H1 (cell line): ENCODE results near the gene SMOC2. TPM values are rescaled to one million over a fixed set of nuclear protein-coding genes. Genes with fewer than 3 reads are reported as not detected.

ENCODE experiments used
- CTCF ChIA-PET: fragments of 300-600 bp; sonication (Branson Sonifier 250); formaldehyde crosslinking; loops from one replicate; lab custom pipeline; 2021; ENCODE audit not compliant: partially characterized antibody; lab: Charles Lee
- POLR2A ChIA-PET: fragments of 300-600 bp; sonication (Branson Sonifier 250); formaldehyde crosslinking; loops from one replicate; lab custom pipeline; 2021; ENCODE audit warnings: inconsistent platforms; ENCODE audit not compliant: partially characterized antibody; lab: Charles Lee
- DNase-seq, 2 experiments: peaks; one replicate each; pipeline versions ENCODE4 v3.0.0 to v3.0.0-alpha.2; 2010 to 2022; ENCODE audit warnings: low spot score in 2 of 2, low read depth in 1 of 2, mixed read lengths in 1 of 2
- FAIRE-seq: peaks from 2 replicates; lab custom pipeline; 2011; peaks lifted over from hg19 to GRCh38; lab: Jason Lieb, UNC
- H2AFZ ChIP-seq: 2 replicates; pipeline ENCODE4 v1.8.1; 2012; ENCODE audit warnings: low read length, inconsistent platforms
- H2AK5ac ChIP-seq: 2 replicates; pipeline ENCODE4 v1.6.1; 2013; ENCODE audit warnings: low read depth, low read length
- H2BK120ac ChIP-seq: replicated peaks from 2 replicates; pipeline ENCODE3; 2013; ENCODE audit warnings: low read depth, low read length, inconsistent platforms
- H2BK12ac ChIP-seq: 2 replicates; pipeline ENCODE4 v1.6.1; 2013; ENCODE audit warnings: low read depth, low read length
- H2BK15ac ChIP-seq: 2 replicates; pipeline ENCODE4 v1.6.1; 2013; ENCODE audit warnings: low read length
- H2BK20ac ChIP-seq: 2 replicates; pipeline ENCODE4 v1.6.1; 2013; ENCODE audit warnings: low read length
- H2BK5ac ChIP-seq: 2 replicates; pipeline ENCODE4 v1.6.1; 2013; ENCODE audit warnings: low read depth, low read length
- H3K14ac ChIP-seq: 2 replicates; pipeline ENCODE4 v1.6.1; 2013; ENCODE audit warnings: inconsistent platforms; ENCODE audit not compliant: insufficient read length
- H3K18ac ChIP-seq: 2 replicates; pipeline ENCODE4 v1.6.1; 2013; ENCODE audit warnings: low read length; ENCODE audit errors: extremely low read depth
- H3K23ac ChIP-seq: 2 replicates; pipeline ENCODE4 v1.6.1; 2013; ENCODE audit warnings: inconsistent platforms; ENCODE audit not compliant: insufficient read length
- H3K23me2 ChIP-seq: 2 replicates; pipeline ENCODE4 v1.6.1; 2013; ENCODE audit warnings: low read depth, low read length
- H3K27ac ChIP-seq: 2 replicates; pipeline ENCODE4 v1.6.1; 2011; ENCODE audit warnings: low read depth, low read length, inconsistent platforms
- H3K27me3 ChIP-seq, 4 experiments: replicated peaks in 1 of 4; 1 replicate in 1 of 4; 2 replicates in 3 of 4; pipeline versions ENCODE4 v1.6.1 to v1.8.1; 2011 to 2013; ENCODE audit warnings: low read length in 3 of 4, mild to moderate bottlenecking in 3 of 4, inconsistent platforms in 2 of 4, mixed read lengths in 2 of 4, moderate library complexity in 1 of 4; ENCODE audit not compliant: control insufficient read depth in 3 of 4, insufficient read depth in 3 of 4; ENCODE audit errors: extremely low read depth in 1 of 4
- H3K36me3 ChIP-seq, 4 experiments: 2 replicates each; pipeline versions ENCODE4 v1.6.1 to v1.8.1; 2011 to 2013; ENCODE audit warnings: mild to moderate bottlenecking in 4 of 4, low read length in 3 of 4, moderate library complexity in 2 of 4, control low read depth in 1 of 4, inconsistent platforms in 1 of 4; ENCODE audit not compliant: insufficient read depth in 4 of 4, control insufficient read depth in 2 of 4
- H3K4ac ChIP-seq: replicated peaks from 2 replicates; pipeline ENCODE3; 2013; ENCODE audit warnings: low read length, low read depth, mixed read lengths, inconsistent platforms; ENCODE audit not compliant: insufficient read length
- H3K4me1 ChIP-seq, 4 experiments: replicated peaks in 1 of 4; 1 replicate in 1 of 4; 2 replicates in 3 of 4; pipeline versions ENCODE4 v1.6.1 to v1.8.1; 2011 to 2013; ENCODE audit warnings: low read length in 3 of 4, inconsistent platforms in 2 of 4, mixed read lengths in 1 of 4; ENCODE audit not compliant: insufficient read depth in 4 of 4, control insufficient read depth in 3 of 4
- H3K4me2 ChIP-seq, 2 experiments: 2 replicates each; pipeline versions ENCODE4 v1.6.1 to v1.8.1; 2011 to 2013; ENCODE audit warnings: low read depth in 2 of 2, low read length in 2 of 2, control low read depth in 1 of 2, inconsistent platforms in 1 of 2, mild to moderate bottlenecking in 1 of 2; ENCODE audit not compliant: insufficient read depth in 1 of 2
- H3K4me3 ChIP-seq, 4 experiments: fragments of 200-600, 300-600 bp in 1 of 4; sonication (generic), shearing (Covaris generic), sonication (Bioruptor Twin) in 1 of 4; 2 replicates each; pipeline versions ENCODE4 v1.5.1 to v1.8.1; 2011 to 2016; ENCODE audit warnings: low read length in 4 of 4, low read depth in 3 of 4, control low read depth in 2 of 4, inconsistent platforms in 2 of 4, mild to moderate bottlenecking in 2 of 4, mixed read lengths in 1 of 4, moderate library complexity in 1 of 4; ENCODE audit not compliant: insufficient read depth in 2 of 4; ENCODE audit errors: extremely low read depth in 1 of 4
- H3K56ac ChIP-seq: replicated peaks from 2 replicates; pipeline ENCODE3; 2013; ENCODE audit warnings: low read depth, mild to moderate bottlenecking, mixed read lengths, low read length, inconsistent platforms; ENCODE audit not compliant: insufficient read length
- H3K79me1 ChIP-seq: 2 replicates; pipeline ENCODE4 v1.6.1; 2013; ENCODE audit warnings: low read depth, low read length, control low read depth
- H3K79me2 ChIP-seq, 2 experiments: 2 replicates each; pipeline versions ENCODE4 v1.6.1 to v1.8.1; 2012 to 2013; ENCODE audit warnings: low read length in 2 of 2, mild to moderate bottlenecking in 2 of 2, inconsistent platforms in 1 of 2; ENCODE audit not compliant: insufficient read depth in 2 of 2, control insufficient read depth in 1 of 2
- H3K9ac ChIP-seq, 4 experiments: replicated peaks in 1 of 4; 1 replicate in 1 of 4; 2 replicates in 3 of 4; pipeline versions ENCODE4 v1.6.1 to v1.8.1; 2011 to 2013; ENCODE audit warnings: low read depth in 3 of 4, low read length in 3 of 4, control low read depth in 2 of 4, mild to moderate bottlenecking in 2 of 4, moderate library complexity in 2 of 4, inconsistent platforms in 1 of 4; ENCODE audit errors: extremely low read depth in 1 of 4
- H3K9me3 ChIP-seq, 2 experiments: 2 replicates each; pipeline versions ENCODE4 v1.6.1 to v1.8.1; 2012 to 2013; ENCODE audit warnings: mild to moderate bottlenecking in 2 of 2, moderate library complexity in 2 of 2, control low read depth in 1 of 2, inconsistent platforms in 1 of 2, low read depth in 1 of 2, low read length in 1 of 2, mixed read lengths in 1 of 2; ENCODE audit not compliant: insufficient read depth in 2 of 2
- H4K20me1 ChIP-seq, 2 experiments: replicated peaks in 1 of 2; 2 replicates each; pipeline versions ENCODE3 to v1.8.1; 2011 to 2013; ENCODE audit warnings: inconsistent platforms in 2 of 2, low read length in 2 of 2, mild to moderate bottlenecking in 1 of 2; ENCODE audit not compliant: insufficient read depth in 2 of 2, control insufficient read depth in 1 of 2
- H4K5ac ChIP-seq: 2 replicates; pipeline ENCODE4 v1.6.1; 2013; ENCODE audit warnings: low read length, low read depth, mixed read lengths, inconsistent platforms; ENCODE audit not compliant: insufficient read length
- H4K8ac ChIP-seq: 2 replicates; pipeline ENCODE4 v1.8.0; 2013; ENCODE audit warnings: mild to moderate bottlenecking, moderate library complexity, low read length, inconsistent platforms; ENCODE audit not compliant: insufficient read depth; ENCODE audit errors: extremely low read depth
- H4K91ac ChIP-seq: replicated peaks from 2 replicates; pipeline ENCODE3; 2013; ENCODE audit warnings: low read length, mixed read lengths, inconsistent platforms; ENCODE audit not compliant: insufficient read length
- BCL11A ChIP-seq, 2 experiments: IDR thresholded peaks; one replicate each; pipeline ENCODE4 v1.6.1; 2011; ENCODE audit warnings: low read depth in 2 of 2, low read length in 2 of 2, mild to moderate bottlenecking in 2 of 2
- BRCA1 ChIP-seq: IDR thresholded peaks from 2 replicates; pipeline ENCODE4 v1.6.1; 2012; ENCODE audit warnings: low read depth, low read length, improper control_type of control experiment
- CTCF ChIP-seq, 3 experiments: IDR thresholded peaks; 1 replicate in 2 of 3; 2 replicates in 1 of 3; pipeline versions ENCODE4 v1.5.1 to v1.6.1; 2011; ENCODE audit warnings: low read length in 3 of 3, mild to moderate bottlenecking in 3 of 3, inconsistent platforms in 2 of 3, low read depth in 1 of 3, moderate library complexity in 1 of 3; ENCODE audit not compliant: insufficient read depth in 1 of 3; ENCODE audit errors: control extremely low read depth in 1 of 3
- HDAC6 ChIP-seq: IDR thresholded peaks from one replicate; pipeline ENCODE4 v1.7.1; 2012; ENCODE audit warnings: low read depth, mild to moderate bottlenecking, inconsistent platforms, low read length, moderate library complexity
- RAD21 ChIP-seq, 2 experiments: IDR thresholded peaks in 1 of 2; conservative IDR thresholded peaks in 1 of 2; 2 replicates each; pipeline ENCODE4 v1.6.1; 2011; ENCODE audit warnings: low read depth in 2 of 2, low read length in 2 of 2, improper control_type of control experiment in 1 of 2, inconsistent platforms in 1 of 2, mild to moderate bottlenecking in 1 of 2, moderate library complexity in 1 of 2
- RFX5 ChIP-seq: IDR thresholded peaks from 2 replicates; pipeline ENCODE4 v1.6.1; 2011; ENCODE audit warnings: low read depth, low read length, improper control_type of control experiment, borderline replicate concordance
- RNF2 ChIP-seq: fragments of 200-900, 300-1000 bp; sonication (generic); IDR thresholded peaks from 2 replicates; pipeline ENCODE4 v1.7.1; 2016; ENCODE audit warnings: borderline replicate concordance, low read depth, mild to moderate bottlenecking, antibody characterized with exemption, low read length; ENCODE audit not compliant: poor library complexity, severe bottlenecking; ENCODE audit errors: missing control alignments
- SP4 ChIP-seq: IDR thresholded peaks from 2 replicates; pipeline ENCODE4 v1.6.1; 2012; ENCODE audit warnings: low read length, inconsistent platforms
- SRF ChIP-seq: IDR thresholded peaks from 2 replicates; pipeline ENCODE4 v1.6.1; 2011; ENCODE audit warnings: mild to moderate bottlenecking, low read depth, low read length, moderate library complexity
- WGBS, 2 experiments: shearing (Covaris generic) in 1 of 2; methylation state at CpG; one replicate each; pipeline versions ENCODE4 v1.1.6 to v1.1.7; 2013 to 2015; ENCODE audit warnings: low lambda C conversion rate in 2 of 2, mixed read lengths in 2 of 2, inconsistent platforms in 1 of 2, low coverage in 1 of 2, missing lambda C conversion rate in 1 of 2; ENCODE audit not compliant: insufficient replicate concordance in 2 of 2, insufficient coverage in 1 of 2, insufficient read length in 1 of 2; ENCODE audit errors: extremely low coverage in 1 of 2, missing lambda C conversion rate in 1 of 2; 5-methylcytosine and 5-hydroxymethylcytosine counted together
- polyA plus RNA-seq, 7 experiments: library from polyadenylated mRNA; depleted of rRNA in 3 of 7; stranded (reverse) in 5 of 7; unstranded in 2 of 7; fragments of >200 nt in 5 of 7; fragments of 200-250 nt in 2 of 7; gene quantifications; 1 replicate in 5 of 7; 2 replicates in 1 of 7; 4 replicates in 1 of 7; pipeline versions ENCODE4 v1.2.1 to v1.2.3, GENCODE V29; 2011 to 2013; ENCODE audit warnings: missing spikeins in 2 of 7, mixed read lengths in 2 of 7
- total RNA-seq: library from RNA; stranded (reverse); fragmentation: NEBNext Ultra II Directional; extraction: Animal tissue kit (Norgen Biotek cat#: 25700); gene quantifications from 2 replicates; pipeline ENCODE4 v1.2.1, GENCODE V29; 2021

The SMOC2 gene
- total and polyA plus RNA-seq, 2 of the 8 experiments (the other 6 are each of a cell fraction or from before 2014, with no cell fraction given): 7.7 to 8.5 TPM

DNA sequence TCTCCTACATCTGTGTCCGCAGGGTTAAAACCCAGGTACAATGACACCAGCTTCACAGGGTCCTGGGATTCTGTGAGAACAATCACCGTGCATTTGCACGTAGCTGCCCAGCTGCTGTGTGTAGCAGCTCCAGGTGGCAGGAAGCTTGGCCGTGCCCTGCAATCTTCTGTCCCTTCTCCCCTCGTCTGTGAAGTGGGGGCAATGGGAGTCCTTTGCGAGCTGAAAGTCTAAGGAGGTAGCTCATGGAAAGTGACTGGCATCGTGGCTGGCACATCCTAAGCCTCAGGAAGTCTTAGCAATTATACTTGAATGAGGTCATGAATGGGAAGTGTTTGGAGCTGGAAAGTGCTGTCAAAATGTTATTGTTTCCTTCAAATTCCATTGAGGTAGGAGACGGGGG is 137.1 kb downstream of the SMOC2 start:
- FAIRE-seq: no peak
- no peaks in the 10 kb centered on the region; a peak in 1 of 8 replicates for H3K36me3 ChIP-seq
- WGBS, 2 experiments: 77% methylated on average over 8 of the region's 8 CpGs; no CpG with 5 or more reads in 1 of the 2 experiments
- no peak overlapping the region for H4K5ac ChIP-seq
- CTCF ChIA-PET: interaction anchor here (0.7 to 1.3 kb wide), 3 partner anchors 22 to 208 kb away, joined by 3 to 4 read pairs (median 4); no protein-coding TSS in a partner anchor
- H2BK120ac ChIP-seq: no peak overlapping the region
- no peaks in the 10 kb centered on the region for H3K23me2 ChIP-seq
- H4K20me1 ChIP-seq: no peaks in the 10 kb centered on the region
- no peak overlapping the region for H3K9ac ChIP-seq
- TF ChIP-seq BCL11A (IDR thresholded peaks at IDR 0.05; ENCODE audit: low read depth in 2 of 2, low read length in 2 of 2) (no peak), RFX5 (no peak), SP4 (no peak), SRF (no peak), RAD21 (IDR thresholded peaks at IDR 0.05 in 1 of 2, conservative IDR thresholded peaks at IDR 0.05 in 1 of 2; ENCODE audit: low read depth in 2 of 2, low read length in 2 of 2) (no peak), RNF2 (no peak), HDAC6 (no peak), CTCF (IDR thresholded peaks at IDR 0.05; ENCODE audit: control extremely low read depth in 1 of 3, insufficient read depth in 1 of 3, low read depth in 1 of 3, low read length in 3 of 3) (no peak), BRCA1 (no peak)
- TF ChIP-seq, all 59 proteins: peak for 0
- Histone ChIP-seq H3K4me2 (no peak overlapping the region), H3K4me1 (peaks cover 0 to 7% (median 1%) of the 10 kb centered on the region in 4 experiments; a peak in 3 of 7 replicates), H3K79me2 (no peaks in the 10 kb centered on the region), H2BK20ac (no peak overlapping the region), H3K14ac (no peak overlapping the region), H3K27ac (no peak overlapping the region), H3K79me1 (no peaks in the 10 kb centered on the region), H4K8ac (no peak overlapping the region), H3K18ac (no peak overlapping the region), H3K27me3 (no peaks in the 10 kb centered on the region), H4K91ac (no peak overlapping the region), H3K56ac (no peak overlapping the region), H2BK12ac (no peak overlapping the region), H3K4ac (no peak overlapping the region), H3K9me3 (no peaks in the 10 kb centered on the region), H2BK15ac (no peak overlapping the region), H2AFZ (no peak overlapping the region), H2AK5ac (no peak overlapping the region), H3K4me3 (no peak overlapping the region), H2BK5ac (no peak overlapping the region), H3K23ac (no peak overlapping the region)
- peak in 1 of 2 experiments; percentile 22 for DNase-seq
- POLR2A ChIA-PET: no interaction called here
